Putamen (tissue), 1 donor: ENCODE results near the gene SPOPL.

Source experiments
- DNase-seq: peaks from one replicate; pipeline ENCODE4 v3.0.0-alpha.2; 2016; ENCODE audit warnings: low spot score

Gene SPOPL

GRCh38 chr2:138601458-138602165 lies 100.0 kb downstream of the SPOPL start:
- no peak for DNase-seq

GRCh38 chr2:138602166-138602460 lies 100.5 kb downstream of the SPOPL start:
- no peak for DNase-seq

GRCh38 chr2:138607746-138608145 lies 106.2 kb downstream of the SPOPL start:
- no peak for DNase-seq

GRCh38 chr2:138609446-138609845 lies 107.9 kb downstream of the SPOPL start:
- DNase-seq, result no peak

- no peak for DNase-seq
Measured at GRCh38 chr2:138610201-138610953, 108.8 kb downstream of the SPOPL start.

- DNase-seq, result no peak
Measured at GRCh38 chr2:138615257-138615656, 113.7 kb downstream of the SPOPL start.

- no peak for DNase-seq
Measured at GRCh38 chr2:138617026-138617425, 115.5 kb downstream of the SPOPL start.

GRCh38 chr2:138618971-138619370 lies 117.4 kb downstream of the SPOPL start:
- no peak for DNase-seq

- no peak for DNase-seq
Measured at GRCh38 chr2:138620431-138620830, 118.9 kb downstream of the SPOPL start.

- DNase-seq, result no peak
Measured at GRCh38 chr2:138621139-138621538, 119.6 kb downstream of the SPOPL start.

GRCh38 chr2:138622613-138623012 lies 121.0 kb downstream of the SPOPL start:
- no peak for DNase-seq
